Measurements from ENCODE around the gene MACF1. TPM values are rescaled to one million over a fixed set of nuclear protein-coding genes. Genes with fewer than 3 reads are reported as not detected.

MACF1 gene
- total and polyA plus RNA-seq, 8 donors: 16.8 to 662 (median 236) TPM

DNA sequence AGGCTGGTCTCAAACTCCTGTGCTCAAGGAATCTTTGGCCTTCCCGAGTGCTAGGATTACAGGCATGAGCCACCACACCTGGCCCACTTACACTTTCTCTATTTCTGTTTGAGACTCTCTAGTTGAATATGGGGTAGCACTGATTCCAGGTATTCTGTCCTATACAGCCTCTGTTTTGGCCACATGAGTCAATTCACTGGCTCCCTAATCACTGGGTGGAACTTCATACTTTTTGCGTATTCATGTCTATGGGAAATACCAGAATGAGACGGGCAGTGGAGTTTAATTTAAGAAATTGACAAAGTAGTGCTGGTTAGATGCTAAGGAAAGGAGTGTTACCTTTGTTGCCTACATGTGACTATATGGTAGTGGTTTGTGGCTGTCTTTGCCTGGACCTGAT lies 35.5 kb downstream of the MACF1 start:
- peaks cover 0 to 24% (median 15%) of the 10 kb centered on the region in 4 donors for H3K36me3 ChIP-seq
- H3K27me3 ChIP-seq: no peaks in the 10 kb centered on the region
- WGBS, 5 donors: 90 to 96% (median 93%) methylated on average over 3 of the region's 3 CpGs
- no peak overlapping the region for H3K27ac ChIP-seq
- no peak overlapping the region for H3K4me3 ChIP-seq
- H3K9me3 ChIP-seq: no peaks in the 10 kb centered on the region
- TF ChIP-seq POLR2AphosphoS5 (IDR thresholded peaks at IDR 0.05): no peak
- TF ChIP-seq, protein P1, sequence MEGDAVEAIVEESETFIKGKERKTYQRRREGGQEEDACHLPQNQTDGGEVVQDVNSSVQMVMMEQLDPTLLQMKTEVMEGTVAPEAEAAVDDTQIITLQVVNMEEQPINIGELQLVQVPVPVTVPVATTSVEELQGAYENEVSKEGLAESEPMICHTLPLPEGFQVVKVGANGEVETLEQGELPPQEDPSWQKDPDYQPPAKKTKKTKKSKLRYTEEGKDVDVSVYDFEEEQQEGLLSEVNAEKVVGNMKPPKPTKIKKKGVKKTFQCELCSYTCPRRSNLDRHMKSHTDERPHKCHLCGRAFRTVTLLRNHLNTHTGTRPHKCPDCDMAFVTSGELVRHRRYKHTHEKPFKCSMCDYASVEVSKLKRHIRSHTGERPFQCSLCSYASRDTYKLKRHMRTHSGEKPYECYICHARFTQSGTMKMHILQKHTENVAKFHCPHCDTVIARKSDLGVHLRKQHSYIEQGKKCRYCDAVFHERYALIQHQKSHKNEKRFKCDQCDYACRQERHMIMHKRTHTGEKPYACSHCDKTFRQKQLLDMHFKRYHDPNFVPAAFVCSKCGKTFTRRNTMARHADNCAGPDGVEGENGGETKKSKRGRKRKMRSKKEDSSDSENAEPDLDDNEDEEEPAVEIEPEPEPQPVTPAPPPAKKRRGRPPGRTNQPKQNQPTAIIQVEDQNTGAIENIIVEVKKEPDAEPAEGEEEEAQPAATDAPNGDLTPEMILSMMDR (IDR thresholded peaks at IDR 0.05): no peak
- TF ChIP-seq EP300 (IDR thresholded peaks at IDR 0.05): no peak
- TF ChIP-seq POLR2A (IDR thresholded peaks at IDR 0.05): no peak
- intact Hi-C loops (cut with DNase I; ENCODE audit: low total_unique reads): no loop called here
- H3K4me1 ChIP-seq: peaks cover 0 to 30% (median 8%) of the 10 kb centered on the region in 4 donors
- no peak for DNase-seq

DNA sequence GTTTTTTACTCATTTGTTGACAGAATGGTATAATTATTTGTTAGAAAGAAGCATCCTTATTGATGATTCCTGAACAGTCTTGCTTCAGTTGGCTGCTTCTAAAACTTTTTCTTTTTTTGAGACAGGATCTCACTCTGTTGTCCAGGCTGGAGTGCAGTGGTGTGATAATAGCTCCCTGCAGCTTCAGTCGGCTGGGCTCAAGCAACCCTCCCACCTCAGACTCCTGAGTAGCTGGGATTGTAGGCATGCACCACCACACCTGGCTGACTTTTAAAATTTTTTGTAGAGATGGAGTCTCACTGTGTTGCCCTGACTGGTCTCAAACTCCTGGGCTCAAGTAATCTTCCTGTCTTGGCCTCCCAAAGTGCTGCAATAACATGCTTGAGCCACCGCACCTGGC lies 38.8 kb downstream of the MACF1 start:
- Histone ChIP-seq H3K4me3 (no peak overlapping the region), H3K36me3 (peaks cover 0 to 9% (median 0%) of the 10 kb centered on the region in 4 donors), H3K9me3 (no peaks in the 10 kb centered on the region), H3K27me3 (no peaks in the 10 kb centered on the region), H3K27ac (no peak overlapping the region), H3K4me1 (peaks cover 0 to 11% (median 3%) of the 10 kb centered on the region in 4 donors)
- 86 to 96% (median 92%) methylated on average over 2 of the region's 2 CpGs for WGBS, 5 donors
- intact Hi-C loops (cut with DNase I; ENCODE audit: low total_unique reads): no loop called here
- DNase-seq: no peak
- no peak for TF ChIP-seq EP300 (IDR thresholded peaks at IDR 0.05)
- no peak for TF ChIP-seq POLR2A (IDR thresholded peaks at IDR 0.05)
- TF ChIP-seq, protein P1 (IDR thresholded peaks at IDR 0.05): no peak
- TF ChIP-seq POLR2AphosphoS5 (IDR thresholded peaks at IDR 0.05): no peak

DNA sequence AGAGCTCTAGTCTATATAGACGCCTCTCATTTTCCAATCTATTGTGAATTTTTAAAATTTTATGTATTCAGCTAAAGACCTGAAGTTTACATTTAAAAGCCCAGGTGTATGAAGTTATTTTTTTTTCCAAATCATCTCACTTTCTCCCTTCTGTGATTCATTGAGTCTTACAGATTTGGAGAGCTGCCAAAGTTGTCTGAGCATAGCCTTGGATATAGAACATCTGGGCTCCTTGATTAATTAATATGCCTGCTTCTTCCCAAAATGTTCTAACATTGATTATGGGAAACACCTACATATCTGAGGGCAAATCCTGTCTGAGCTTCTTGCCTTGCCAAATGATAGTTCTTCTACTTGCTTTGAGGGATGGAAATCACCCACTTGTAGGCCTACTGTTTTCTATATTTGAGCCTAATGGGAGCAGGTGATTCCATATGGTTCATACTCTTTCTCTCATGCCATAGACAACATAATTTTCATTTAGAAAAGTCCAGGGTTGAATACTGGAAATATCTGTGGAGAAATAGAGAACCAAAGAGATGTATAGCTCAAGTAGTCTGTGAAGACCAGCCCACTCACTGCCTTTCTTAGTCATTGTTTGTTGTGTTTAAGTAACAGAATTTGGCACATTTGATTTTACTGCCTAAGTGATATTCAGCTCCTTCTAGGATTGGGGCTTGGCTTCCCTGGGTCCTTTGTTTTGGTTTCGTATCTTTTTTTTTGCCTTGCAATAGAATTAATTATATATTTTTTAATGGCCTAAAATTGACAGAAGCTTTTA lies 46.2 kb downstream of the MACF1 start:
- 78 to 97% (median 92%) methylated on average over 2 of the region's 2 CpGs for WGBS, 5 donors
- H3K4me3 ChIP-seq: no peak overlapping the region
- TF ChIP-seq POLR2A (IDR thresholded peaks at IDR 0.05): no peak
- TF ChIP-seq, protein P1 (IDR thresholded peaks at IDR 0.05): no peak
- no peak for TF ChIP-seq POLR2AphosphoS5 (IDR thresholded peaks at IDR 0.05)
- TF ChIP-seq EP300 (IDR thresholded peaks at IDR 0.05): no peak
- intact Hi-C loops (cut with DNase I; ENCODE audit: low total_unique reads): no loop called here
- H3K9me3 ChIP-seq: no peaks in the 10 kb centered on the region
- no peak overlapping the region for H3K27ac ChIP-seq
- H3K36me3 ChIP-seq: peaks cover 0 to 41% (median 26%) of the 10 kb centered on the region in 4 donors
- H3K27me3 ChIP-seq: no peaks in the 10 kb centered on the region
- DNase-seq: no peak
- peaks cover 6 to 65% (median 38%) of the 10 kb centered on the region in 4 donors for H3K4me1 ChIP-seq

DNA sequence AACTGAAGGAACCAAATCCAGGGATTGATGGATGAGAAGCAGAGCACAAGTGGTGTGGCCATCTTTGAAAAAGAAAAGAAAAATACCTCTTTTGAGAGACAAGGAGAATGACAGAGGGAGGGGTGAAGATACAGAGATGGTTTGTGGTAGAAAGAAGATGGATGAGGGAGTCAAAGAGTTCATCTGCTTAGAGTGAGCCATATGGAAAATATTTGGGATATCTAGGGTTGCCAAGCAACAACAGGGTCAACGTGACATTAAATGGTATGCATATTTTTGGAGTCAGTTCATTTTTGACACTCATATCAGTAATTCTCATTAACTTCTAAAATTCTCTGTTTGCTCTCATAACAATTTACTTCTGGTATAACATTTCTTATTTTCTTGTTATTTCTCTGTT lies 50.7 kb downstream of the MACF1 start:
- H3K27me3 ChIP-seq: no peaks in the 10 kb centered on the region
- DNase-seq: peak in 1 of 2 donors; percentile 40
- TF ChIP-seq EP300 (IDR thresholded peaks at IDR 0.05): no peak
- no peak for TF ChIP-seq POLR2A (IDR thresholded peaks at IDR 0.05)
- TF ChIP-seq POLR2AphosphoS5 (IDR thresholded peaks at IDR 0.05): no peak
- TF ChIP-seq, protein P1 (IDR thresholded peaks at IDR 0.05): no peak
- peaks cover 0 to 71% (median 64%) of the 10 kb centered on the region in 4 donors for H3K36me3 ChIP-seq
- peaks cover 0 to 63% (median 32%) of the 10 kb centered on the region in 4 donors for H3K4me1 ChIP-seq
- H3K4me3 ChIP-seq: no peak overlapping the region
- intact Hi-C loops (cut with DNase I; ENCODE audit: low total_unique reads): loop anchor here (5.0 kb wide), 1 partner anchor 153 kb away; no protein-coding TSS in a partner anchor
- no peaks in the 10 kb centered on the region for H3K9me3 ChIP-seq
- WGBS, 5 donors: 30 to 46% (median 35%) methylated on average over 1 of the region's 1 CpG
- no peak overlapping the region for H3K27ac ChIP-seq
